ENCODE measurements around the gene TUBB6.

Gene TUBB6

GRCh38 chr18:12326711-12327460, 18.8 kb downstream of the TUBB6 start:
- DNase-seq (ENCODE audit: low read depth in 1 of 2, low spot score in 1 of 2): no peak
- H3K27me3 ChIP-seq (ENCODE audit: insufficient read depth, poor library complexity, severe bottlenecking): no peaks in the 10 kb centered on the region
- H3K4me3 ChIP-seq (replicated peaks; ENCODE audit: insufficient read depth, low read length): no peak overlapping the region
- H3K27ac ChIP-seq (replicated peaks): no peak overlapping the region
- TF ChIP-seq GABPA (IDR thresholded peaks at IDR 0.05; ENCODE audit: low read depth): no peak
- no peak for TF ChIP-seq SPI1 (IDR thresholded peaks at IDR 0.05; ENCODE audit: borderline replicate concordance, low read depth)
- no peak for TF ChIP-seq REST (IDR thresholded peaks at IDR 0.05; ENCODE audit: insufficient replicate concordance, low read depth)
- TF ChIP-seq CTCF (IDR thresholded peaks at IDR 0.05; ENCODE audit: insufficient read depth, low read length): no peak
- no peak for TF ChIP-seq POLR2AphosphoS5 (IDR thresholded peaks at IDR 0.05; ENCODE audit: low read depth)

GRCh38 chr18:12327510-12328178, 19.6 kb downstream of the TUBB6 start:
- peak; percentile 61 to 84 for DNase-seq (ENCODE audit: low read depth in 1 of 2, low spot score in 1 of 2)
- no peak overlapping the region for H3K4me3 ChIP-seq (replicated peaks; ENCODE audit: insufficient read depth, low read length)
- no peaks in the 10 kb centered on the region for H3K27me3 ChIP-seq (ENCODE audit: insufficient read depth, poor library complexity, severe bottlenecking)
- H3K27ac ChIP-seq (replicated peaks): no peak overlapping the region
- TF ChIP-seq REST (IDR thresholded peaks at IDR 0.05; ENCODE audit: insufficient replicate concordance, low read depth) (no peak), POLR2AphosphoS5 (IDR thresholded peaks at IDR 0.05; ENCODE audit: low read depth) (no peak), SPI1 (IDR thresholded peaks at IDR 0.05; ENCODE audit: borderline replicate concordance, low read depth) (peak; percentile 79; the same call in 1 of the 2 replicates), GABPA (IDR thresholded peaks at IDR 0.05; ENCODE audit: low read depth) (no peak), CTCF (IDR thresholded peaks at IDR 0.05; ENCODE audit: insufficient read depth, low read length) (peak; percentile 96)

GRCh38 chr18:12328179-12328823, 20.3 kb downstream of the TUBB6 start:
- Histone ChIP-seq H3K27me3 (ENCODE audit: insufficient read depth, poor library complexity, severe bottlenecking) (no peaks in the 10 kb centered on the region), H3K27ac (replicated peaks) (no peak overlapping the region), H3K4me3 (replicated peaks; ENCODE audit: insufficient read depth, low read length) (no peak overlapping the region)
- no peak for DNase-seq (ENCODE audit: low read depth in 1 of 2, low spot score in 1 of 2)
- TF ChIP-seq REST (IDR thresholded peaks at IDR 0.05; ENCODE audit: insufficient replicate concordance, low read depth) (no peak), GABPA (IDR thresholded peaks at IDR 0.05; ENCODE audit: low read depth) (no peak), SPI1 (IDR thresholded peaks at IDR 0.05; ENCODE audit: borderline replicate concordance, low read depth) (no peak), POLR2AphosphoS5 (IDR thresholded peaks at IDR 0.05; ENCODE audit: low read depth) (no peak), CTCF (IDR thresholded peaks at IDR 0.05; ENCODE audit: insufficient read depth, low read length) (no peak)

Data from HL-60 (cell line).